H1 (cell line): Measurements from ENCODE around the gene TEX101. TPM values are rescaled to one million over a fixed set of nuclear protein-coding genes. Genes with fewer than 3 reads are reported as not detected.
A peak's percentile ranks its signal among the peaks of the same experiment; 100 is the strongest.

Experiments
- CTCF ChIA-PET: fragments of 300-600 bp; sonication (Branson Sonifier 250); formaldehyde crosslinking; loops from one replicate; lab custom pipeline; 2021; ENCODE audit not compliant: partially characterized antibody; lab: Charles Lee
- POLR2A ChIA-PET: fragments of 300-600 bp; sonication (Branson Sonifier 250); formaldehyde crosslinking; loops from one replicate; lab custom pipeline; 2021; ENCODE audit warnings: inconsistent platforms; ENCODE audit not compliant: partially characterized antibody; lab: Charles Lee
- DNase-seq, 2 experiments: peaks; one replicate each; pipeline versions ENCODE4 v3.0.0 to v3.0.0-alpha.2; 2010 to 2022; ENCODE audit warnings: low spot score in 2 of 2, low read depth in 1 of 2, mixed read lengths in 1 of 2
- FAIRE-seq: peaks from 2 replicates; lab custom pipeline; 2011; peaks lifted over from hg19 to GRCh38; lab: Jason Lieb, UNC
- H2AFZ ChIP-seq: 2 replicates; pipeline ENCODE4 v1.8.1; 2012; ENCODE audit warnings: low read length, inconsistent platforms
- H2AK5ac ChIP-seq: 2 replicates; pipeline ENCODE4 v1.6.1; 2013; ENCODE audit warnings: low read depth, low read length
- H2BK120ac ChIP-seq: replicated peaks from 2 replicates; pipeline ENCODE3; 2013; ENCODE audit warnings: low read depth, low read length, inconsistent platforms
- H2BK12ac ChIP-seq: 2 replicates; pipeline ENCODE4 v1.6.1; 2013; ENCODE audit warnings: low read depth, low read length
- H2BK15ac ChIP-seq: 2 replicates; pipeline ENCODE4 v1.6.1; 2013; ENCODE audit warnings: low read length
- H2BK20ac ChIP-seq: 2 replicates; pipeline ENCODE4 v1.6.1; 2013; ENCODE audit warnings: low read length
- H2BK5ac ChIP-seq: 2 replicates; pipeline ENCODE4 v1.6.1; 2013; ENCODE audit warnings: low read depth, low read length
- H3K14ac ChIP-seq: 2 replicates; pipeline ENCODE4 v1.6.1; 2013; ENCODE audit warnings: inconsistent platforms; ENCODE audit not compliant: insufficient read length
- H3K18ac ChIP-seq: 2 replicates; pipeline ENCODE4 v1.6.1; 2013; ENCODE audit warnings: low read length; ENCODE audit errors: extremely low read depth
- H3K23ac ChIP-seq: 2 replicates; pipeline ENCODE4 v1.6.1; 2013; ENCODE audit warnings: inconsistent platforms; ENCODE audit not compliant: insufficient read length
- H3K23me2 ChIP-seq: 2 replicates; pipeline ENCODE4 v1.6.1; 2013; ENCODE audit warnings: low read depth, low read length
- H3K27ac ChIP-seq: 2 replicates; pipeline ENCODE4 v1.6.1; 2011; ENCODE audit warnings: low read depth, low read length, inconsistent platforms
- H3K27me3 ChIP-seq, 4 experiments: replicated peaks in 1 of 4; 1 replicate in 1 of 4; 2 replicates in 3 of 4; pipeline versions ENCODE4 v1.6.1 to v1.8.1; 2011 to 2013; ENCODE audit warnings: low read length in 3 of 4, mild to moderate bottlenecking in 3 of 4, inconsistent platforms in 2 of 4, mixed read lengths in 2 of 4, moderate library complexity in 1 of 4; ENCODE audit not compliant: control insufficient read depth in 3 of 4, insufficient read depth in 3 of 4; ENCODE audit errors: extremely low read depth in 1 of 4
- H3K36me3 ChIP-seq, 4 experiments: 2 replicates each; pipeline versions ENCODE4 v1.6.1 to v1.8.1; 2011 to 2013; ENCODE audit warnings: mild to moderate bottlenecking in 4 of 4, low read length in 3 of 4, moderate library complexity in 2 of 4, control low read depth in 1 of 4, inconsistent platforms in 1 of 4; ENCODE audit not compliant: insufficient read depth in 4 of 4, control insufficient read depth in 2 of 4
- H3K4ac ChIP-seq: replicated peaks from 2 replicates; pipeline ENCODE3; 2013; ENCODE audit warnings: low read length, low read depth, mixed read lengths, inconsistent platforms; ENCODE audit not compliant: insufficient read length
- H3K4me1 ChIP-seq, 4 experiments: replicated peaks in 1 of 4; 1 replicate in 1 of 4; 2 replicates in 3 of 4; pipeline versions ENCODE4 v1.6.1 to v1.8.1; 2011 to 2013; ENCODE audit warnings: low read length in 3 of 4, inconsistent platforms in 2 of 4, mixed read lengths in 1 of 4; ENCODE audit not compliant: insufficient read depth in 4 of 4, control insufficient read depth in 3 of 4
- H3K4me2 ChIP-seq, 2 experiments: 2 replicates each; pipeline versions ENCODE4 v1.6.1 to v1.8.1; 2011 to 2013; ENCODE audit warnings: low read depth in 2 of 2, low read length in 2 of 2, control low read depth in 1 of 2, inconsistent platforms in 1 of 2, mild to moderate bottlenecking in 1 of 2; ENCODE audit not compliant: insufficient read depth in 1 of 2
- H3K4me3 ChIP-seq, 4 experiments: fragments of 200-600, 300-600 bp in 1 of 4; sonication (generic), shearing (Covaris generic), sonication (Bioruptor Twin) in 1 of 4; 2 replicates each; pipeline versions ENCODE4 v1.5.1 to v1.8.1; 2011 to 2016; ENCODE audit warnings: low read length in 4 of 4, low read depth in 3 of 4, control low read depth in 2 of 4, inconsistent platforms in 2 of 4, mild to moderate bottlenecking in 2 of 4, mixed read lengths in 1 of 4, moderate library complexity in 1 of 4; ENCODE audit not compliant: insufficient read depth in 2 of 4; ENCODE audit errors: extremely low read depth in 1 of 4
- H3K56ac ChIP-seq: replicated peaks from 2 replicates; pipeline ENCODE3; 2013; ENCODE audit warnings: low read depth, mild to moderate bottlenecking, mixed read lengths, low read length, inconsistent platforms; ENCODE audit not compliant: insufficient read length
- H3K79me1 ChIP-seq: 2 replicates; pipeline ENCODE4 v1.6.1; 2013; ENCODE audit warnings: low read depth, low read length, control low read depth
- H3K79me2 ChIP-seq, 2 experiments: 2 replicates each; pipeline versions ENCODE4 v1.6.1 to v1.8.1; 2012 to 2013; ENCODE audit warnings: low read length in 2 of 2, mild to moderate bottlenecking in 2 of 2, inconsistent platforms in 1 of 2; ENCODE audit not compliant: insufficient read depth in 2 of 2, control insufficient read depth in 1 of 2
- H3K9ac ChIP-seq, 4 experiments: replicated peaks in 1 of 4; 1 replicate in 1 of 4; 2 replicates in 3 of 4; pipeline versions ENCODE4 v1.6.1 to v1.8.1; 2011 to 2013; ENCODE audit warnings: low read depth in 3 of 4, low read length in 3 of 4, control low read depth in 2 of 4, mild to moderate bottlenecking in 2 of 4, moderate library complexity in 2 of 4, inconsistent platforms in 1 of 4; ENCODE audit errors: extremely low read depth in 1 of 4
- H3K9me3 ChIP-seq, 2 experiments: 2 replicates each; pipeline versions ENCODE4 v1.6.1 to v1.8.1; 2012 to 2013; ENCODE audit warnings: mild to moderate bottlenecking in 2 of 2, moderate library complexity in 2 of 2, control low read depth in 1 of 2, inconsistent platforms in 1 of 2, low read depth in 1 of 2, low read length in 1 of 2, mixed read lengths in 1 of 2; ENCODE audit not compliant: insufficient read depth in 2 of 2
- H4K20me1 ChIP-seq, 2 experiments: replicated peaks in 1 of 2; 2 replicates each; pipeline versions ENCODE3 to v1.8.1; 2011 to 2013; ENCODE audit warnings: inconsistent platforms in 2 of 2, low read length in 2 of 2, mild to moderate bottlenecking in 1 of 2; ENCODE audit not compliant: insufficient read depth in 2 of 2, control insufficient read depth in 1 of 2
- H4K5ac ChIP-seq: 2 replicates; pipeline ENCODE4 v1.6.1; 2013; ENCODE audit warnings: low read length, low read depth, mixed read lengths, inconsistent platforms; ENCODE audit not compliant: insufficient read length
- H4K8ac ChIP-seq: 2 replicates; pipeline ENCODE4 v1.8.0; 2013; ENCODE audit warnings: mild to moderate bottlenecking, moderate library complexity, low read length, inconsistent platforms; ENCODE audit not compliant: insufficient read depth; ENCODE audit errors: extremely low read depth
- H4K91ac ChIP-seq: replicated peaks from 2 replicates; pipeline ENCODE3; 2013; ENCODE audit warnings: low read length, mixed read lengths, inconsistent platforms; ENCODE audit not compliant: insufficient read length
- BACH1 ChIP-seq: IDR thresholded peaks from 2 replicates; pipeline ENCODE4 v1.6.1; 2012; ENCODE audit warnings: low read length, improper control_type of control experiment
- E2F6 ChIP-seq: IDR thresholded peaks from 2 replicates; pipeline ENCODE4 v1.6.1; 2012; ENCODE audit warnings: inconsistent platforms
- EZH2 ChIP-seq: fragments of 200-600 bp; sonication (generic); IDR thresholded peaks from 2 replicates; pipeline ENCODE4 v1.7.1; 2012; ENCODE audit warnings: low read depth, mild to moderate bottlenecking, moderate library complexity, low read length, inconsistent platforms; ENCODE audit not compliant: severe bottlenecking
- KDM4A ChIP-seq: IDR thresholded peaks from one replicate; pipeline ENCODE4 v1.7.1; 2012; ENCODE audit warnings: low read depth, mild to moderate bottlenecking, moderate library complexity, low read length, inconsistent platforms; ENCODE audit not compliant: severe bottlenecking
- POLR2A ChIP-seq, 2 experiments: IDR thresholded peaks; 1 replicate in 1 of 2; 2 replicates in 1 of 2; pipeline ENCODE4 v1.6.1; 2011; ENCODE audit warnings: low read depth in 2 of 2, low read length in 2 of 2, mild to moderate bottlenecking in 2 of 2; ENCODE audit errors: control extremely low read depth in 1 of 2
- POLR2AphosphoS5 ChIP-seq: IDR thresholded peaks from 2 replicates; pipeline ENCODE4 v1.6.1; 2011; ENCODE audit warnings: low read depth, low read length
- RBBP5 ChIP-seq: IDR thresholded peaks from 2 replicates; pipeline ENCODE4 v1.7.1; 2012; ENCODE audit warnings: low read depth, mild to moderate bottlenecking, inconsistent platforms, low read length, moderate library complexity, borderline replicate concordance
- SIN3A ChIP-seq, 2 experiments: IDR thresholded peaks in 1 of 2; conservative IDR thresholded peaks in 1 of 2; 2 replicates each; pipeline ENCODE4 v1.6.1; 2011 to 2012; ENCODE audit warnings: low read length in 2 of 2, improper control_type of control experiment in 1 of 2, low read depth in 1 of 2, mild to moderate bottlenecking in 1 of 2
- SIRT6 ChIP-seq: IDR thresholded peaks from one replicate; pipeline ENCODE4 v1.7.1; 2012; ENCODE audit warnings: low read length, inconsistent platforms
- TCF12 ChIP-seq: IDR thresholded peaks from 2 replicates; pipeline ENCODE4 v1.6.1; 2011; ENCODE audit warnings: low read depth, mild to moderate bottlenecking, low read length
- WGBS, 2 experiments: shearing (Covaris generic) in 1 of 2; methylation state at CpG; one replicate each; pipeline versions ENCODE4 v1.1.6 to v1.1.7; 2013 to 2015; ENCODE audit warnings: low lambda C conversion rate in 2 of 2, mixed read lengths in 2 of 2, inconsistent platforms in 1 of 2, low coverage in 1 of 2, missing lambda C conversion rate in 1 of 2; ENCODE audit not compliant: insufficient replicate concordance in 2 of 2, insufficient coverage in 1 of 2, insufficient read length in 1 of 2; ENCODE audit errors: extremely low coverage in 1 of 2, missing lambda C conversion rate in 1 of 2; 5-methylcytosine and 5-hydroxymethylcytosine counted together
- polyA plus RNA-seq, 7 experiments: library from polyadenylated mRNA; depleted of rRNA in 3 of 7; stranded (reverse) in 5 of 7; unstranded in 2 of 7; fragments of >200 nt in 5 of 7; fragments of 200-250 nt in 2 of 7; gene quantifications; 1 replicate in 5 of 7; 2 replicates in 1 of 7; 4 replicates in 1 of 7; pipeline versions ENCODE4 v1.2.1 to v1.2.3, GENCODE V29; 2011 to 2013; ENCODE audit warnings: missing spikeins in 2 of 7, mixed read lengths in 2 of 7
- total RNA-seq: library from RNA; stranded (reverse); fragmentation: NEBNext Ultra II Directional; extraction: Animal tissue kit (Norgen Biotek cat#: 25700); gene quantifications from 2 replicates; pipeline ENCODE4 v1.2.1, GENCODE V29; 2021

TEX101 gene
- total and polyA plus RNA-seq, 2 of the 8 experiments (the other 6 are each of a cell fraction or from before 2014, with no cell fraction given) = 0.12 TPM; not detected in 1

GRCh38 chr19:43420954-43421353, 6.3 kb downstream of the TEX101 start:
- Histone ChIP-seq H2BK5ac (0 out of 2 replicates have a peak overlapping the region, but pooled peaks have one; percentile 52), H3K79me1 (no peaks in the 10 kb centered on the region), H3K4me2 (no peak overlapping the region), H4K5ac (no peak overlapping the region), H3K9me3 (no peaks in the 10 kb centered on the region), H3K9ac (no peak overlapping the region), H3K23me2 (no peaks in the 10 kb centered on the region; the same call in 1 of the 2 replicates), H3K27ac (no peak overlapping the region), H3K27me3 (no peaks in the 10 kb centered on the region), H2AFZ (no peak overlapping the region), H2BK15ac (no peak overlapping the region), H3K56ac (no peak overlapping the region), H4K8ac (no peak overlapping the region), H2BK120ac (no peak overlapping the region), H4K91ac (no peak overlapping the region), H3K4ac (no peak overlapping the region), H3K4me3 (no peak overlapping the region), H3K36me3 (no peaks in the 10 kb centered on the region), H3K23ac (no peak overlapping the region), H4K20me1 (no peaks in the 10 kb centered on the region), H3K18ac (no peak overlapping the region; the same call in 1 of the 2 replicates), H3K14ac (no peak overlapping the region), H2BK20ac (no peak overlapping the region), H2AK5ac (no peak overlapping the region), H3K4me1 (peaks cover 0 to 3% (median under 1%) of the 10 kb centered on the region in 4 experiments; a peak in 2 of 7 replicates), H2BK12ac (no peak overlapping the region), H3K79me2 (no peaks in the 10 kb centered on the region)
- ChIA-PET POLR2A (interaction anchor here (1.1 kb wide), 1 partner anchor 15 kb away, joined by 3 read pairs; no protein-coding TSS in a partner anchor), CTCF (interaction anchor here (0.7 to 7.0 kb wide), 2 partner anchors 12 to 19 kb away, joined by 5 to 35 read pairs; no protein-coding TSS in a partner anchor)
- TF ChIP-seq POLR2AphosphoS5 = no peak
- TF ChIP-seq TCF12 = no peak
- no peak for TF ChIP-seq SIN3A (conservative IDR thresholded peaks at IDR 0.05 in 1 of 2, IDR thresholded peaks at IDR 0.05 in 1 of 2; ENCODE audit: low read depth in 1 of 2, low read length in 2 of 2)
- no peak for TF ChIP-seq EZH2
- TF ChIP-seq KDM4A = no peak
- TF ChIP-seq RBBP5 = no peak
- no peak for TF ChIP-seq E2F6
- TF ChIP-seq BACH1 = no peak
- no peak for TF ChIP-seq POLR2A (IDR thresholded peaks at IDR 0.05; ENCODE audit: control extremely low read depth in 1 of 2, low read depth in 2 of 2, low read length in 2 of 2)
- no peak for TF ChIP-seq SIRT6
- DNase-seq (no peak), FAIRE-seq (no peak)
- 55% methylated on average over 6 of the region's 6 CpGs; no CpG with 5 or more reads in 1 of the 2 experiments for WGBS, 2 experiments
